ENCODE data around the gene RPGRIP1L. TPM values are rescaled to one million over a fixed set of nuclear protein-coding genes. Genes with fewer than 3 reads are reported as not detected.

RPGRIP1L gene
- total RNA-seq, 1 experiment from 2014 or later: 22.3 TPM

DNA sequence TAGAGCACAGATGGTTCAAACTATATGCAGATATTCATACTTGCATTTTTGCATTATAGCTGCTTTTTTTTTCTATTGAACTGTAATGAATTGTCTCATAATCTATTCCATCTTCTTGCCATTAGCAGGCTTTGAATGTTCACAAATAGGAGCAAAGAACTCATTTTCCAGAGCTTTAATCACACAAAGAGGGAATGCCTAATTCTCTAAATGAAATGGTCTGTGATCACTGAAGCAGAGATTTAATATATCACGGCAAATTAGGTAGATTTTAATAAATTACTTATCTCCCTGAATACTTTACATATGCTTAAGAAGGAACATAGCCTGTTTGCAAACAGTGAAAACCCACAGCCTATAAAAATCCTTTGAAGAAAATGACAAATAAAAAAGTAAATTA lies 103.0 kb downstream of the RPGRIP1L start:
- DNase-seq (ENCODE audit: low read depth): no peak

DNA sequence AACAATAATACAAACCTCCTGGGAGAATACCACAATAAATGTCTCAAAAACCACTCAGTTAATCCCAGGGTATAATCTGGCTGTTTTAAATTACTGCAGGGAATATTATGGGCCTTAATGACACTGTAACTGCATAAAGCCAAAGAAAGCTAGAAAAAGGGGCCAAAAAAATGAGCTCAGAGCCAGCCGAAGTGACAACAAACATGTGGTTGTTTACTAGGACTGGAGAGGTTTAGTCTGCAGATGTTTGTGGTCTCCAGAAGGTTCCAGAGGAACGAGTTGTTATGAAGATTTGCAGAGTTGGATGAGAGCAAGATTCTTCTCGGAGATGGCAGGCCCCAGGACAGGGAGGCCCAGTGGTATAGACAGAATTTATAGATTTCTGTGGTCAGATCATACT lies 103.5 kb downstream of the RPGRIP1L start:
- peak; percentile 7 for DNase-seq (ENCODE audit: low read depth)

DNA sequence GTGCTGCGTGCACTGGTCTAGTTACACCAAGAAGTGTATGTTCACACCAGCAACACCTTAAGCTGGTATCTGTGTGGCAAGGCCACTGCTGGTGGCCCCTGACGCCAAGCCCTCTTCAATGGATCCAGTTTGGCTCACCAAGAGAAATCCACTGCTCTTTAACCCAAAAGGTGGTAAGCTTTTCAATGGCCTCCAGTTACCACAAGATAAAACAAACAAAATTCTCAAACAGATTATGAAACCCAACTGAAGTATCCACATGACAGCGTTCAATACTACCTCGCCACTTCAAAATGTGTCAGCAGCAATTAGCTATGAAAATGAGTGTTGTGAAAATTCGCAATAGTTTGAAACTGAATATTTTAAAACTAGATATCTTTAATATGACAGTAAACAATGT lies 104.1 kb downstream of the RPGRIP1L start:
- DNase-seq (ENCODE audit: low read depth): no peak

DNA sequence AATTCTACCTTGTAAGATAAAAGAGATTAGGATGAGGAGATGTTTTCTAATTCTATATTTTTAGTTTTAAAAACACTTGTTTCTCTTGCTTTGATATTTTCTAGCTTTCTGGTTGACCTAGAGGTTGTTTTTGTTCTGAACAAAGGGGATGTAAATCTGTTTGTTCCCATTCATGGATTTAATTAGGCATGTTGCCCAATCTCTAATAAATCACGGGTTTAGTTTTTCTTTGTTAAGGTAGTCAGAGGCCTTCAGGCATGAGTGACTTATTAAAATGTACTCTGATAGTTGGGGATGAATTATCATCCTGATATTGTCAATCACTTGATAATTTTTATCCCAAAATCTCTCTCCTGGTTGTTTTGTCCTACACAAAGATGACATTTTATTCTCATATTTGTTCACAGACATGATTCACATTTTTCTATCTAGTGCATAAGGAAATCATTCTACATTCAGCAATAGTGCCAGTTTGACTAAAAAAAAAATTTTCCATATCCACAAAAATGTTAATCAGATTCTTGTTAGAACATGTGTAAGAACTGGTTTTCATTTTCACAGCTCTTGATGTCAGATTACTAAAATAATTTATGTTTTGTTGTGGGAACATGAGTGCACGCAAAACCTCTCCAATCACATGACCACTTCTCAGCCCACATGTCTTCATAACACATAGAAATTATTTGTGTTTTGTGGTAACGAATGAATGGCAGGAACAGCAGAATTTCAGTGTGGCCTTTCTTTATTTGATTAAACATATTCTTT lies 105.0 kb downstream of the RPGRIP1L start:
- no peak for DNase-seq (ENCODE audit: low read depth)

DNA sequence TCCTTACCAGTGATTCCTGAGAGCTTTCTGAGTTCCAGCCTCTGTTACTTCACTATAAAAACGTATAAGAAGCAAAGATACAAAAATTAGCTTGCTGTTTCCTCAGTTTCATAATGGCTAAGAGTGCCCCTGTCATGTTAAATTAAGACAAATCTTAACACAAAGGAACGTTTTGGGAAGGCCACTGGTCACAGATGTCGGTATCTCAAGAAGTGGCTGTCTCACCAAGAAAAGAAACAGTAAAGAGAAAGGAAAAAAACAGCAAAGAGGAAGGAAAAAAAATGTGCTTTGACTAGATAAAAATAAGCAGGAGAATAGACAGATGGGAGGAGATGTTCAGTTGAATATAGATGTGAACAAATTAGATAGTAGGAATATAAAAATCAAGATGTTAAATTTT lies 105.9 kb downstream of the RPGRIP1L start:
- no peak for DNase-seq (ENCODE audit: low read depth)

DNA sequence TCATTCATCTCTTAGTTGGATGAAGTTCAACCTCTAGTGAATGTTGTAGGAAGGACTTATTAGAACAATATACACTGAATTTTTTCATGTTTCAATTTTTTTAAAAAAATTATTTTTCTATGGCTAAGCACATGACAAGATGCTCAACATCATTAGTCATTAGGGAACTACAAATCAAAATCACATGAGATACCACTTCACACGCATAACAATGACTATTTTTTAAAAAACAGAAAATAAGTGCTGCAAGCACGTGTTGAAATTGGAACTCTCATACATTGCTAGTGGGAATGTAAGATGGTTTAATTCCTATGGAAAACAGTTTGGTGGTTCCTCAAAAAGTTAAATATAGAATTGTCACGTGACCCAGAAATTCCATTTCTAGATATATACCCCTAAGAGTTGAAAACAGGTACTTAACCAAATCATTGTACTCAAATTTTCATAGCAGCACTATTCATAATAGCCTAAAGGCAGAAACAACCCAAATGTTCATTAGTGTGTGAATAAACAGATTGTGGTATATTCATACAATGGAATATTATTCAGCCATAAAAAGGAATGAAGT lies 115.5 kb downstream of the RPGRIP1L start:
- no peak for DNase-seq (ENCODE audit: low read depth)

DNA sequence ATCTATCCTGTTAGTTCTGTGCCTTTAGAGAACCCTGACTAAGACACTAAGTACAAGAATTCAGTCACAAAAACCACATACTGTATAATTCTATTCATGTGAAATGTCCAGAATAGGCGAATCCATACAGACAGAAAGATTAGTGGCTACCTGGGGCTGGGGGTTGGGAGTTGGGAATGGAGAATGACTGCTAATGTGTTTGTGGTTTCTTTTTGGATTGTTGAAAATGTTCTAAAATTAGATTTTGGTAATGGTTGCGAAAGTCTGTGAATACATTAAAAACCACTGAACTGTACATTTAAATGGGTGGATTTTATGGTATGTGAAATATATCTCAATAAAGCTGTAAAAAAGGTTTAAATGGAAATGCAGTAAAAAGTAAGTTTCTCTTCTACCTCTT lies 120.3 kb downstream of the RPGRIP1L start:
- no peak for DNase-seq (ENCODE audit: low read depth)

DNA sequence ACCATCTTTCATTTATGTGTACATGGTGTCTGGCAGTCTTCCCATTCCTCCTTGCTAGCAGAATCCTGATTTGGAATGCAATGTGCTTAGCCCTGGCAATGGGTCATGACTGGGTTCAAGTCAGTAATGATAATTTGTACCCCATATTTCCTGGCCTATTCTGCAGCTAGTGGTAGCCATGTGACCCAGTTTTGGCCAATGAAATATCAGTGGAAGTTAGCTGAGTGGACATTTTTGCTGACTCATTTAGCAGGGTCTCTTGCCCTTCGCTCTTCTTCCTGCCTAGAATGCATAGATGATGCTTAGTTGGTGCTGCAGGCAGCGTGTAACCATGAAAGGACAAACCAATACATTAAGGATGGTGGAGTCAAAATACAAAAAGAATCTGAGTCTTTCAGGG lies 121.9 kb downstream of the RPGRIP1L start:
- DNase-seq (ENCODE audit: low read depth): no peak

DNA sequence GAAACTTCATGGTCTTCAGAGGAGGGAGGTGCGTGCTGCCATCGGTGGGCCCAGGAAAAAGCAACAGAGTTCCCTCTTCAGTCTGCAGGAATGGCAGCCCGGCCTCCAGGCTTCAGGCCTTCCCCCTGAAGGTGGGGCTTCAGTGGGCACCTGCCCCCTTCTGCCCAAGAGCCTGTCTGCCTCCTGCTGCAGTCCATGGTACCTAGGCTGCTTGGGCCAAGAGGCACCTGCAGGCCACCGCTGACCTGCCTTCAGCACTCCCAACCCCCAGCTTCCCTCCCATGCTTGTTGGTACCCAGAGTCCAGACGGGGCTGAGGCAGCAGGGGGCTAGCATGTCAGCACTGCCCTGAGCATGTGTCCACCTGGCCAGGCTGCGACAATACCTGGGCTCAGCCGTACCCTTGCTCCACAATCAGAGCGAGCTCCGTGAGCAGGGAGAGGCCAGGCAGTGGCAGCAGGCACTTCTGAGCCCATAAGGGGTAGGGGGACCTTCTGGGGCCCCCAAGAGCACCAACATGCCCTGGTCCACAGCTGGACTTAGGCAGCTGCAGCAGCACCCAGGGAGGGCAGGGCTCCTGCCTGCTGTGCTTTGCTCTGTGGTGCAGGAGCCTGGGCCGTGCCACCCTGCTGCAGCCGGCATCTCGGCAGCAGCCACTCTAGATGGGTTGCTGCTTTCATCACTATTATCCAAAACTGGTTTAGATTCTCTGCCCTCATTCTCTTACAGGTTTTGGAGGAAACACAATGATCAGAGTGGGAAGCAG lies 123.4 kb downstream of the RPGRIP1L start:
- DNase-seq (ENCODE audit: low read depth): no peak

DNA sequence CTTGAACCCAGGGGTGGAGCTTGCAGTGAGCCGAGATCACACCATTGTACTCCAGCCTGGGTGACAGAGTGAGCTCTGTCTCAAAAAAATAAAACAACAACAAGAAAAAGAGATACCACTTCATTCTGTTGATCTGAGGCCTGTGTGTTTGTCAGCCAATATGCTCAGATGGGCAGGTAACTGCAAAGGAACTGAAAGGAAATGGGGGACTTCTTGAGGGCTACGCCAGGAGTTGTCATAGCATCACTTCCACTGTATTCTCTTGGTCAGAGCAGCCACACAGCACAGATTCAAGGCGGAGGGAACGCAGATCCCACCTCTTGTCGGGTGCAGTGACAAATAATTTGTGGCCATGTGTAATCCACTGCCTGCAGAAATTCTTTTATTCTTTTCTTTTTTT lies 126.8 kb downstream of the RPGRIP1L start:
- no peak for DNase-seq (ENCODE audit: low read depth)

DNA sequence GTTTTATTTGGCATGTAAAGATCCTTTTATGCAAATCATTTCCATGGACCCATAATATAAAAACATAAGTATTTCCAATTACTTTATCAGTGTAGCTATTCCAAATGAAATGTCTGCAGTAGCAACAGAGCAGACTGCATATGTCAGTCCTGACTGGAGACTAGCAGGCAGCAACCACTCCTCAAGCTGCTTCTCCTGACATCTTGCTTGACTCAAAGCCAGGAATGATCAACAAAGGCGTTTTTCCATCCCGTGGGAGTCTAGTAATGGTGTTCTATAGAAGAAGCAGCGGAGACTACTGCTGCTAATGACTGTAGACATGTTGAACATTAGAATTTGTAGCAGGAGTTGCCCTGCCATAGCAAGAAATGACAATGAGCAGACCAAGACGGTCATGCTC lies 127.4 kb downstream of the RPGRIP1L start:
- DNase-seq (ENCODE audit: low read depth): no peak

DNA sequence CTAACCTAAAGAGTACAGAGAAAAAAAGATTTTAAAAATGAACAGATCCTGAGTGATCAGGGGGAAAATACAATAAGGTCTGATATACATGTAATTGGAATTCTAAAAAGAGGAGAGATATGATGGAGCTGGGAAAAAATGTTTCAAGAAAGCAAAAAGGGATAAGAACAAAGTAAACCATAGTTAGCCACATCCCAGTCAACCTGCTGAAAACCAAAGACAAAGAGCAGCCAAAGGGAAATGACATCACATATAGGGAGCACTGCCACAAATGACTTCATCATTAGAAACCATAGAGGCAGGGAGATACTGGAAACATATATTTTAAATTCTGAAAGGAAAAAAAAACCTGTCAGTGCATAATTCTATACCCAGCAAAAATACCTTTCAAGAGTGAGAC lies 131.9 kb downstream of the RPGRIP1L start:
- DNase-seq (ENCODE audit: low read depth): no peak

DNA sequence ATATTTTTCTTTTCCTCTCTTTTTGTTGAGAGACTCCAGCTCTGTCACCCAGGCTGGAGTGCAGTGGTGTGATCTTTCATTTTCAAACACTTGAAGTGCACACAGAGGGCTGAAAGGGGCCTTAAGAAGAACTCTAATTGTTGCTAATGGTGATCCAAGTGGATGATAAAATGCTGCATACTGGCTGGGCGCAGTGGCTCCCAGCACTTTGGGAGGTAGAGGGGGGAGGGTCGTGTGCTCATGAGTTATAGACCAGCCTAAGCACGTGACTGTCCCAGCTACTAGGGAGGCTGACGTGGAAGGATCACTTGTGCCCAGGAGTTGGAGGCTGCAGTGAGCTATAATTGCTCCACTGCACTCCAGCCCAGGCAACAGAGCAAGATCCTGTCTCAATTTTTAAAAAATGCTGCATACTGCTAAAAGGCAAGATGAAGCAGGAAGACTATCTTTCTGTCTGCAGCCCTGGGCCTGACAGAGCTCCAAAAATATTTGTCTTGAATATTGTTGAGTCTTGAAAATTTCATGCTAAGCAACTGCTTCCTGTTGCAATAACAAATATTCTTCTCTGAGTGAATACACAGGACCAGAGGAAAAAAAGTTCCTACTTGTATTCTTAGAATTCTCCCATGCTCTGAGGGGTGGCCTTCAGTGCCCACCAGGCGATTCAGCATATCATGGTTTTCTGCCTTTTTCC lies 137.0 kb downstream of the RPGRIP1L start:
- no peak for DNase-seq (ENCODE audit: low read depth)

DNA sequence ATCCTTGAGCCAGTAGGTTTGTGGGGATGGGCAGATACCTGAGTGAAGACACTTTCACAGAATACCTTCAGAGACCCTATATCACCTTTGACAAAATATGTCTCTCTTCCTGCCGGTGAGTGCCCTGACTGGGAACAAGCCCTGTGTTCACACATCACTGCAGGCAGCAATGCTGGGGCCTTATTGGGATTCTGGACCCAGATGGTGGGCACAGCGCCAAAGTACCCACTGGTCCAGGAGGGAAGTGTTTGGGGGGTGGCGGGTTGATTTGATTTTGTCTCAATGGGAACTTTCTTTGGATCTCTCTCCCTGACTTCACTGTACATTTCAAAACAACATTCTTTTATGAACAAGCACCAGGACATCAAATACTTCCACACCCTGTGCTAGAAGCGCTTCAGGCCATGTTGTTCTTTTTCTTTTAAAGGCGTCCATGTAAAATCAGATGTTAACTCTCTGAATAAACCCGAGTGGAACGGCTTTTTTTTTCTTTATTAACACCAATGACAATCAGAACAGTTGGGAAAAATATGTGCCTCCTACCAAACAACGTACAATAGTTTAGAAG lies 138.3 kb downstream of the RPGRIP1L start:
- DNase-seq (ENCODE audit: low read depth): no peak

DNA sequence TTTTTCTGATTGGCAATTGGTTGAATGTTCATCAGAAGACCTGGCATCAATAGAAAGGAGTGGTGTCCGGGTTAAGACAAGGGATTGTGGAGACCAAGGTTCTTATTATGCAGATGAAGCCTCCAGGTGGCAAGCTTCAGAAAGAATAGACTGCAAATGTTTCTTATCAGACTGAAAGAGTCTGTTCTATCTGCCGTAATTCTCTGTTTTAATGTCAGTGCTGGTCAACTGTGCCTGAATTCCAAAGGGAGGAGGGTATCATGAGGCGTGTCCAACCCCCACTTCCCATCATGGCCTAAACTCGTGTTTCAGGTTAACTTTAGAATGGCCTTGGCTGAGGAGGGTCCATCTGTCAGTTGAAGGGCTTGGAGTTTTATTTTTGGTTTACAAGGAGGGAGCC lies 140.2 kb downstream of the RPGRIP1L start:
- DNase-seq (ENCODE audit: low read depth): no peak

DNA sequence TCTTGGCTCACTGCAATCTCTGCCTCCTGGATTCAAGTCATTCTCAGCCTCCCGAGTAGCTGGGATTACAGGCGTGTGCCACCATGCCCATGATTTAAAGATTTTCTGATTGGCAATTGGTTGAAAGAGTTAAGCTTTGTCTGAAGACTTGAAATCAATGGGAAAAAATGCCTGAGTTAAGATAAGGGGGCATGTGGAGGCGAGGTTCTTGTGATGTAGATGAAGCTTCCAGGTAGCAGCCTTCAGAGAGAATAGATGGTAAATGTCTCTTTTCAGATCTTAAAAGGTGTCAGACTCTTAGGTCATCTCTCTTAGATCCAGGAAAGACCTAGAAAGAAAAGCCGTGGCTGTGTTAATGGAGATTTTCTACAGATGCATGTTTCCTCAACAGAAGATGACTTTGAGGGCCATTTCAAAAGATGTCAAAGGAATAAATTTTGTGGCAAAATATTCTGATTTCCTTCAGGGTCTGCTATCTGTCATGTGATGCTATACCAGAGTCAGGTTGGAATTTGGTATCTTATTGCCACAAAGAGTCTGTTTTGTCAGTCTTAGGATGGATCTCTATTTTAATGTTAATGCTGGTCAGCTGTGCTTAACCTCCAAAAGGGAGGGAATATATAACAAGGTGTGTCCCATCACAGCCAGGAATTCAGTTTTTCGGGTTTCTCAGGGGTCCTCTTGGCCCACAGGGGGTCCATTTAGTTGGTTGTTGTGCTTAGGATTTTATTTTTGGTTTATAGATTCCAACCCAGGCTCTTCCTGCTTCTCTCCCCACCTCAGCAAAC lies 142.4 kb downstream of the RPGRIP1L start:
- DNase-seq (ENCODE audit: low read depth): no peak

DNA sequence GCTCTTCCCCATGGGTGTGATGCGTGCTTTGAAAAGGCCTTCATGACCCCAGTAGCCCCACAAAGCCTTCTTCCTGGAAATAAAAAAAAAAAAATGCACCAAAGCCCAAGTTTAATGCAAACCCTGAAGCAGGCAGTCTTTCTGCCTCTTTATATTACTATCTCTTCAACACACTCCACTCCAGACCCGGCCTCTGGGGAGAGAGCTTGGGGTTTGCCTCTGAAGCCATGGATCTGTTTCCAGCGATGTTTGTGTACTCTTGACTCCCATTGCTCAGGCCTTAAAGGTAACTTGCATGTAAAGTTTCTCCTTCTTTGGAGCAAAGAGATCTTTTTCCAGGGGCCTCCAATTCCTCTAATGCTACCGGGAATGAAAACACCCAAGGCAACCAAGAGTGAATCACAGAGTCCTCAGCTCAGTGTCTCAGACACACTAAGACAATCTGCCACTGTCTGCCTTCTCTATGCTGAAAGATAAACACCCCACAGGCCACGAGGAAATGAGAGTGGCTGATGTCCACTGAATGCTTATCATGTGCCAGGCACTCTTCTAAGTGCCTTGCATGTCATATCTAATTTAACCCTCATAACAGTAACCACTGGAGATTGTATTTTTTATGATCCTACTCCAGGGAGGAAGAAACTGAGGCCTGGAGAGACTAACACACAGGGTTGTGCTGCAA lies 144.2 kb downstream of the RPGRIP1L start:
- DNase-seq (ENCODE audit: low read depth): no peak

DNA sequence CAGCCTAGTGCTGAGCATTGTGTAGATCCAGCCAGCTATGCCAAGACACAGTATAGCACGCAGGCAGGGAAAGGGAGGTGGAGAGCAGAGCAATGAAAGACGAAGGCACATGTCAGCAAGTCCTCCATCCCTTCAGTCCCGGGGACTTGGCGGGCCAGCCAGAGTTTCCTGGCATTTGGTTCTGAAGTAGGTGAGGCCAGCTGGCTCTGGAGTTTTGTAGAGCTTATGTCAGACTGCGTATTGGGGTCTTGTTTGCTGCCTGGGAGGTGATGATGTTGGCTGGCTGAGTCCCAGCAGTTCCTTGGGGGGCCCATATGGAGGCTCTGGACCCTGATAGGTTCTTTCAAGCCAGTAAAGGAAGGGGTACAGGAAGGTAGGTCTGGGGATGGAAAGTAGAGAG lies 144.9 kb downstream of the RPGRIP1L start:
- DNase-seq (ENCODE audit: low read depth): no peak

DNA sequence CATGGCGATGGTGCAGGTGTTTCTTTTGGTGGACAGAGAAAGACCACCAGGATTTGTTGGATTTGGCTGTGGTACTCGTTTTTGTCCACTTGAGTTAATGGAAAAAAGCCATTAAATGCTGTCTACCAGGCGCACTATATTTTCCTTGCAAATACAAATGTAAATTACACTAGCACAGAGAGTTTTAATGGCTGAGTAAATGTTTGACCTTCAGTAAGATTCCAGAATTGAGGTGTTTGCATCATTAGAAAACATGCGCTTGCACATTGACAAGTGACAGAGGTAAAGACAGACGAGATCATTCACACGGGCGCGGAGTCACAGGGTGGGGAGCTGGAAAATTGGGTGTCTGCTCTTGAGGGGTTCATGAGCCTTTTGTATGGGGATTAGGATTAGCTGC lies 147.1 kb downstream of the RPGRIP1L start:
- DNase-seq (ENCODE audit: low read depth): no peak

DNA sequence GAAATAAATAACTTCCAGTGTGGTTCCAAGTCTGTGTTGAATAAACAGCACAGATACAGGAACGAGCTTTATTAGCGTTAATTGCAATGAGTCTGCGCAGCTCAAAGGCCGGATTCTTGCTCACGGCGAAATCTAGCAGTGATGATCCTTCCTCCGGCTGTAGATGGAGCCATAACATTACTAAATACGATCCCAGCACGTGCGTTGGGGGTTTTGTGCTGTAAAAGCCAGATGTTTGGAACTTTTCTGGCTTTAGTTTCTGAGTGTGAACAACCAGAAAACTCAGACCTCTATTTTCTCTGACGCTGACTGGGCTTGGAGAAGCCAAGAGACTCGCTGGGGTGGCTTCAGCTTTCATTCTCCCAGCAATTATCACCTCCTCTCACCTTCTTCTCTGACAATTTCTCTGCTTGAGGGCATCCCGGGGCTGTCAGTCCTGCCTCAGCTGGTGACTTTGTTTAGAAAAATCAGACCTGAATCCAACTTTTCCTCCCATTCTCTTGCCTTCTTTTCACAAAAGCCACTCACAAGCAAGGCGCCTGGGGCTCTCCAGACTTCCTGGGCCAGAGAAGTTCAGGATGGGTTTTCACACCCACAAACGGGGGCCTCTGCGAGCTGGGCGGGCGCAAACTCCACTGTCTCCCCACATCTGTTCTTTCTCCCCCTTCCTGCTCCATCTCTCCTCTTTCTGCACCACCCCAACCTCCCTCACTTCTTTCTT lies 153.5 kb downstream of the RPGRIP1L start:
- DNase-seq (ENCODE audit: low read depth): peak; percentile 81

All from LHCN-M2 (cell line).